ENCODE results near the gene SORL1-AS1.

The SORL1-AS1 gene

GRCh38 chr11:121463689-121464335, 11.0 kb upstream of the SORL1-AS1 start:
- 94% methylated on average over 6 of the region's 6 CpGs for WGBS, 2 experiments (ENCODE audit: insufficient coverage in 2 of 2)
- Histone ChIP-seq H3K4me1 (ENCODE audit: control insufficient read depth, insufficient read depth, low read length, poor library complexity, severe bottlenecking) (peaks cover 53% of the 10 kb centered on the region), H3K4me3 (ENCODE audit: extremely low read depth, insufficient read depth, low read length, poor library complexity, severe bottlenecking) (no peak overlapping the region), H3K36me3 (ENCODE audit: control insufficient read depth, insufficient read depth, low read length) (no peaks in the 10 kb centered on the region), H3K9me3 (ENCODE audit: control insufficient read depth, low read length) (no peaks in the 10 kb centered on the region), H3K27ac (ENCODE audit: low read depth, low read length, severe bottlenecking) (peak overlapping the region; percentile 85)

GRCh38 chr11:121461843-121462242, 9.1 kb upstream of the SORL1-AS1 start:
- H3K4me1 ChIP-seq (ENCODE audit: control insufficient read depth, insufficient read depth, low read length, poor library complexity, severe bottlenecking) = peaks cover 38% of the 10 kb centered on the region
- H3K4me3 ChIP-seq (ENCODE audit: extremely low read depth, insufficient read depth, low read length, poor library complexity, severe bottlenecking) = no peak overlapping the region
- WGBS, 2 experiments (ENCODE audit: insufficient coverage in 2 of 2) = 89 to 93% methylated on average over 5 to 7 of the region's 7 CpGs
- H3K9me3 ChIP-seq (ENCODE audit: control insufficient read depth, low read length) = no peaks in the 10 kb centered on the region
- no peak overlapping the region for H3K27ac ChIP-seq (ENCODE audit: low read depth, low read length, severe bottlenecking)
- no peaks in the 10 kb centered on the region for H3K36me3 ChIP-seq (ENCODE audit: control insufficient read depth, insufficient read depth, low read length)

GRCh38 chr11:121460941-121461514, 8.3 kb upstream of the SORL1-AS1 start:
- Histone ChIP-seq H3K9me3 (ENCODE audit: control insufficient read depth, low read length) (no peaks in the 10 kb centered on the region), H3K36me3 (ENCODE audit: control insufficient read depth, insufficient read depth, low read length) (no peaks in the 10 kb centered on the region), H3K27ac (ENCODE audit: low read depth, low read length, severe bottlenecking) (no peak overlapping the region), H3K4me3 (ENCODE audit: extremely low read depth, insufficient read depth, low read length, poor library complexity, severe bottlenecking) (no peak overlapping the region), H3K4me1 (ENCODE audit: control insufficient read depth, insufficient read depth, low read length, poor library complexity, severe bottlenecking) (peaks cover 32% of the 10 kb centered on the region)
- WGBS, 2 experiments (ENCODE audit: insufficient coverage in 2 of 2) = 90 to 93% methylated on average over 3 of the region's 4 CpGs

- WGBS, 2 experiments (ENCODE audit: insufficient coverage in 2 of 2) = 93 to 96% methylated on average over 4 to 7 of the region's 7 CpGs
- H3K27ac ChIP-seq (ENCODE audit: low read depth, low read length, severe bottlenecking) = no peak overlapping the region
- H3K4me1 ChIP-seq (ENCODE audit: control insufficient read depth, insufficient read depth, low read length, poor library complexity, severe bottlenecking) = peaks cover 24% of the 10 kb centered on the region
- H3K36me3 ChIP-seq (ENCODE audit: control insufficient read depth, insufficient read depth, low read length) = no peaks in the 10 kb centered on the region
- H3K4me3 ChIP-seq (ENCODE audit: extremely low read depth, insufficient read depth, low read length, poor library complexity, severe bottlenecking) = no peak overlapping the region
- no peaks in the 10 kb centered on the region for H3K9me3 ChIP-seq (ENCODE audit: control insufficient read depth, low read length)
Observed at GRCh38 chr11:121459413-121460017, 6.7 kb upstream of the SORL1-AS1 start.

GRCh38 chr11:121458551-121458950, 5.8 kb upstream of the SORL1-AS1 start:
- no peaks in the 10 kb centered on the region for H3K36me3 ChIP-seq (ENCODE audit: control insufficient read depth, insufficient read depth, low read length)
- H3K9me3 ChIP-seq (ENCODE audit: control insufficient read depth, low read length) = no peaks in the 10 kb centered on the region
- 98% methylated on average over 5 to 6 of the region's 9 CpGs for WGBS, 2 experiments (ENCODE audit: insufficient coverage in 2 of 2)
- no peak overlapping the region for H3K27ac ChIP-seq (ENCODE audit: low read depth, low read length, severe bottlenecking)
- peaks cover 15% of the 10 kb centered on the region for H3K4me1 ChIP-seq (ENCODE audit: control insufficient read depth, insufficient read depth, low read length, poor library complexity, severe bottlenecking)
- H3K4me3 ChIP-seq (ENCODE audit: extremely low read depth, insufficient read depth, low read length, poor library complexity, severe bottlenecking) = no peak overlapping the region

- no peak overlapping the region for H3K27ac ChIP-seq (ENCODE audit: low read depth, low read length, severe bottlenecking)
- H3K4me1 ChIP-seq (ENCODE audit: control insufficient read depth, insufficient read depth, low read length, poor library complexity, severe bottlenecking) = peaks cover 8% of the 10 kb centered on the region
- no peaks in the 10 kb centered on the region for H3K9me3 ChIP-seq (ENCODE audit: control insufficient read depth, low read length)
- H3K4me3 ChIP-seq (ENCODE audit: extremely low read depth, insufficient read depth, low read length, poor library complexity, severe bottlenecking) = no peak overlapping the region
- no peaks in the 10 kb centered on the region for H3K36me3 ChIP-seq (ENCODE audit: control insufficient read depth, insufficient read depth, low read length)
- 91 to 92% methylated on average over 7 to 9 of the region's 11 CpGs for WGBS, 2 experiments (ENCODE audit: insufficient coverage in 2 of 2)
Observed at GRCh38 chr11:121456816-121457431, 4.2 kb upstream of the SORL1-AS1 start.

- peaks cover 14% of the 10 kb centered on the region for H3K4me1 ChIP-seq (ENCODE audit: control insufficient read depth, insufficient read depth, low read length, poor library complexity, severe bottlenecking)
- H3K4me3 ChIP-seq (ENCODE audit: extremely low read depth, insufficient read depth, low read length, poor library complexity, severe bottlenecking) = no peak overlapping the region
- no peaks in the 10 kb centered on the region for H3K36me3 ChIP-seq (ENCODE audit: control insufficient read depth, insufficient read depth, low read length)
- H3K27ac ChIP-seq (ENCODE audit: low read depth, low read length, severe bottlenecking) = no peak overlapping the region
- no peaks in the 10 kb centered on the region for H3K9me3 ChIP-seq (ENCODE audit: control insufficient read depth, low read length)
- WGBS, 2 experiments (ENCODE audit: insufficient coverage in 2 of 2) = 87 to 100% methylated on average over 2 of the region's 2 CpGs
Observed at GRCh38 chr11:121456151-121456550, 3.4 kb upstream of the SORL1-AS1 start.

- whole genome bisulfite sequencing, 2 experiments (ENCODE audit: insufficient coverage in 2 of 2) = 89 to 100% methylated on average over 2 to 3 of the region's 3 CpGs
- no peak overlapping the region for H3K27ac ChIP-seq (ENCODE audit: low read depth, low read length, severe bottlenecking)
- H3K4me1 ChIP-seq (ENCODE audit: control insufficient read depth, insufficient read depth, low read length, poor library complexity, severe bottlenecking) = peaks cover 14% of the 10 kb centered on the region
- no peak overlapping the region for H3K4me3 ChIP-seq (ENCODE audit: extremely low read depth, insufficient read depth, low read length, poor library complexity, severe bottlenecking)
- H3K36me3 ChIP-seq (ENCODE audit: control insufficient read depth, insufficient read depth, low read length) = no peaks in the 10 kb centered on the region
- no peaks in the 10 kb centered on the region for H3K9me3 ChIP-seq (ENCODE audit: control insufficient read depth, low read length)
Observed at GRCh38 chr11:121455115-121455514, 2.3 kb upstream of the SORL1-AS1 start.

GRCh38 chr11:121453589-121454299, 977 bp upstream of the SORL1-AS1 start:
- peak overlapping the region; percentile 78 for H3K4me3 ChIP-seq (ENCODE audit: extremely low read depth, insufficient read depth, low read length, poor library complexity, severe bottlenecking)
- no peaks in the 10 kb centered on the region for H3K36me3 ChIP-seq (ENCODE audit: control insufficient read depth, insufficient read depth, low read length)
- 85 to 92% methylated on average over 2 to 4 of the region's 6 CpGs for WGBS, 2 experiments (ENCODE audit: insufficient coverage in 2 of 2)
- no peaks in the 10 kb centered on the region for H3K9me3 ChIP-seq (ENCODE audit: control insufficient read depth, low read length)
- peaks cover 14% of the 10 kb centered on the region for H3K4me1 ChIP-seq (ENCODE audit: control insufficient read depth, insufficient read depth, low read length, poor library complexity, severe bottlenecking)
- no peak overlapping the region for H3K27ac ChIP-seq (ENCODE audit: low read depth, low read length, severe bottlenecking)

GRCh38 chr11:121451986-121452608, 670 bp downstream of the SORL1-AS1 start, which contains the start of gene SORL1:
Gene SORL1, plus strand, starts transcription at chr11:121452314. Its CDS starts 18 bp downstream, at chr11:121452332.
- peak within 1 kb of the TSS; percentile 78 for H3K4me3 ChIP-seq (ENCODE audit: extremely low read depth, insufficient read depth, low read length, poor library complexity, severe bottlenecking)
- 0 to 1% methylated on average over 31 to 70 of the region's 89 CpGs for WGBS, 2 experiments (ENCODE audit: insufficient coverage in 2 of 2)
- H3K36me3 ChIP-seq (ENCODE audit: control insufficient read depth, insufficient read depth, low read length) = no peaks in the 10 kb centered on the region
- no peaks in the 10 kb centered on the region for H3K9me3 ChIP-seq (ENCODE audit: control insufficient read depth, low read length)
- peaks cover 22% of the 10 kb centered on the region for H3K4me1 ChIP-seq (ENCODE audit: control insufficient read depth, insufficient read depth, low read length, poor library complexity, severe bottlenecking)
- H3K27ac ChIP-seq (ENCODE audit: low read depth, low read length, severe bottlenecking) = no peak within 1 kb of the TSS

Measured in mesodermal cell (in vitro differentiated cells).